HG02642 (cell line): ENCODE measurements around the gene IL12RB2.

Experiments
- ATAC-seq: cut with Tn5 transposase; IDR thresholded peaks from one replicate; pipeline ENCODE4 v1.9.1; 2021; ENCODE audit warnings: mild to moderate bottlenecking; ENCODE audit not compliant: unreplicated experiment, poor library complexity

IL12RB2 gene

DNA sequence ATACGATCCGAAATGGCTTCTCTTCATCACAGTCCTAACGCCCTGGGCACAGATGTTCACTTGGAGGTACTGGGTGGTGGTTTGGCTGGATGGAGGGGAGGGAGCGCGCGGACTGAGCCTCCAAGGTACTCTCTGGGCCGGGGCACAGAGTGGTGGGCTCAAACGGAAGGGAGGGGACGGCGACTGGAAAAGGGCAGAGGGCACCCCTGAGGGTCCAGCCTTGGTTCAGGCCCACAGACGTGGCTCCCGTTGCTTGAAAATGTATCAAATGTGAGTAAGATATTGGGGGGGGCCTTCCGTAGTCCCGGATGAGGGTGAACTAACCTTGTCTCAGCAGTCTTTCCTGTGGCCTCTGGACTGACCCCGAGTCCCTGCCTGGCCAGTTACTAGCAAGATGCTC, 463 bp downstream of the IL12RB2 start:
- ATAC-seq: no peak

DNA sequence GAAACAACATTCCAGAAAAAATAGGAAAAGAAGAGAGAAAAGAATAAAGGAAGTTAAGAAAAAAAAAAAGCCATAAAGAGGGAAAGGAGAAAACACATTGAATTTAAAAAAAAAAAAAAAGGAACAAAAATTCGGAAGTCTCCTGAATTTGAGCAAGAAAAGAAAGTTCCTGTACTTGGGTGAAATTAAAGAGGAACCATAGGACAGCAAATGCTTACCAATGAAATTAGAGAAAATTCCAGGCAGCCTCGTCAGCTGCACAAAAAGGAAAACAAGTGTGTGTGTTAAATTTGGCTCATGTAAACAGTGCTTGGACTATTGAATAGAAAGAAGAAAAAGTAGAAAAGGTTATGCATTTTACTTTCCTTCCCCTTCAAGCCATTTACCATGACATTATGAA, 4.9 kb downstream of the IL12RB2 start:
- no peak for ATAC-seq

DNA sequence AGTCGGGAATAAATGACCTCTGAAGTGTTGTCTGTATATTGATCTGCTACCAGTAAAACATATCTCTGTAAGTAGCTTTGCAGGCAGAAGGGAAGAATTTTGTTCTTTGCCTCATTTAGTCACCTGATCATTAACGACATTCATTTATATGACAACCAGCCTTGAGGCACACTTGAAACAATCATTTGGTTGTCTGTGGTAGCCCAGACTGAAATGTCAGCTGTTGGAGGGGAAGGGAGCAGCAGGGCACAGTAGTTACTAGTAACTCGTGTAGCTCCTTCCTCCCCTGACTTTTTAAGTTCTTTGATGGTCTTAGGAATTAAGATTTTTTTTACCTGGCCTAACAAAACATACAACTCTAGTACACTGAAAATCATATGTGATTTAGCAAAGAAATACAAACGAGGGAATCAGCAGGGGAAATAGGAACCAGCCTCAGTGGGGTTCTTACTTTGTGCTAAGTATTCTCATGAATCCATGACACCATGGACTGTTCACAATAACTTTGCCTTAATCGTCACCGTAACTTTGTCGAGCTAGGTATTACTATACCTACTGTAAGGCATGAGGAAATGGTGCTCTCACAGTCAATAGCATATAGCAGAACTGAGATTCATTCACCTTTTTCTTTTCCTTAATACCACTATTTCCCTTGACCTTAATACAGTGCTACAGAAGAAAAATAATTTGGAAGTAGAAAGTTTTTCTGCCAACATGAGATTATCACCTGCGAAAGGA, 6.4 kb downstream of the IL12RB2 start:
- ATAC-seq: no peak

DNA sequence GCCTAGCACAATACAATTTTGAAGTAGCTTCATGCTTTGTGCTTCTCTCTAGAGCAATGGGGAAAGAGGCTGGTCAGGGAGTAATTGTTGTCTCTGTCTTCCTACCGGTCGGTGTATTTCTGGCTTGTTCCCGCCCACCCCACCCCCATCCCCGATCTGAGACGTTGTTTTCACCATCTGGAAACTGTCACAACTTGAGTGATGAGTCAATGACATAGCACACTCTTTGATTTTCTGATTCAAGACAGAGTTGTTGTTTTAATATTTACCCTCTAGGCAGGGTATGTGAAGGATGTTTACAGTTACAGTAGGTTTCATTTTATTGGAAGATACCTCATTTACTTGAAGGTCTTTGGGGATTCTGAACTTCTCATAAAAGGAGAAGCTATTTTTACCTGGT, 7.0 kb downstream of the IL12RB2 start:
- no peak for ATAC-seq

DNA sequence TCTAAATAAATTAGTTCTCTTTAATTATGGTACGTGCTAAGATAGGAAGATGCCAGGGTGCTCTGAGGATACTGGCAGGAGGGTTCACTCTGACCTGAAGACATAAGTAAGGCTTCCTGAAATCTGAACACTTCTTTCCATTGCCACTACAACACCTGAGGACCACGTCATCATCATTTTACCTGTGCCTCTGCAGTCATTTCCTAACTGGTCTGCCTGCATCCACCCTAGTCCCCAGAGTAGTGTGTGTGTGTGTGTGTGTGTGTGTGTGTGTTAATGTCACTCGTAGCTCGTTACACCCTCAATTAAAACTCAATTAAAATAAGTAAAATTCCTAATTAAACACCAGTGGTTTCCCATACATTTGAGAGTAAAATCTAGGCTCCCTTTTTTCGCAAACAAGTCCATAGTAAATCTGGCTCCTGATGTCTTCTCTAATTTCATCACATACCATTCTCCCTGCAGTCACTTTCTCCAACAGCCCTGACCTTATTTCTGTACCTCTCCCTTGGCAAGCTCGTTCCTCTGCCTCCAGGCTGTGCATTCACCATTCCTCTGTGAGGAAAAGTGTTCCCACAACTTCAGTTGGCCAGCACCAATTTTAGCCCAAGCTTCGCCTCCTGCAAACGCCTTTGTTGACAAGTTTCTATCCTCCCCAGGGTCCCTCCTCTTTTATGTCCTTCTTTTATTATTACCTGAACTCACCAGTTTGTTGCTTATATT, 8.7 kb downstream of the IL12RB2 start:
- no peak for ATAC-seq

DNA sequence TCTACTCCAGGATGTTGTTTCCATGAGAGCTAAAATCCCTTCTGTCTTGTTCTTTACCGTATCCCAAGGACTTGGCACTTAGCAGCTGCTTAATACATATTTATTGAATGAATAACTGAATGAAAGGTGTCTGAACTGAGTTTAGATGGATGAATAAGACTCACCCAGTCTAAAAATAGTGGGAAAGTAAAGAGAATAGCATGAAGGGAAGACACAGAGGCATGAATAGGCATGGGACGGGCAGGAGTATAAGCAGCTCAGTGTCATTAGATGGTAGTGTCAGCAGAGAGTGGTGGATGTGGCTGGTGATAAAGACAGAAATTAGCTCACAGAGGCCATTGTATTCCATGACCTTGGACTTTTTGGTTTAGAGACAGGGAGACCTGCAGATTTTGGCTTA, 9.2 kb downstream of the IL12RB2 start:
- ATAC-seq: no peak

DNA sequence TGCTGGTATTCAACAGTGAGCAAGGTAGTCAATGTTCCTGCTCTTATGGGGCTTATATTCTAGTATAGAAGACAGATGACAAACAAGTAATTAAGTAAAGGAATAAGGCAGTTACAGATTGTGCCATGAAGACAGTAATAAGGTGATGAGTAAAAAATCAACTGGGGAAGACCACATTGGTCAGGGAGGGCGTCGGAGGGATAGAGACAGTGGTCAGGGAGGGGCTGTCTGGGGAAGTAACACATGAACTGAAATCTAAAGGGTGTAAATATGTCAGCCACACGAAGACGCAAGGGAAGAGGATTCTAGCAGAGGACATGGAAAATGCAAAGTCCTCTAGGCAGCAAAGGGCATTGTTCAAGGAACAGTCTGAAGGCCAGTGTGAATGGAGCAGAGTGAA, 10.1 kb downstream of the IL12RB2 start:
- ATAC-seq: no peak

DNA sequence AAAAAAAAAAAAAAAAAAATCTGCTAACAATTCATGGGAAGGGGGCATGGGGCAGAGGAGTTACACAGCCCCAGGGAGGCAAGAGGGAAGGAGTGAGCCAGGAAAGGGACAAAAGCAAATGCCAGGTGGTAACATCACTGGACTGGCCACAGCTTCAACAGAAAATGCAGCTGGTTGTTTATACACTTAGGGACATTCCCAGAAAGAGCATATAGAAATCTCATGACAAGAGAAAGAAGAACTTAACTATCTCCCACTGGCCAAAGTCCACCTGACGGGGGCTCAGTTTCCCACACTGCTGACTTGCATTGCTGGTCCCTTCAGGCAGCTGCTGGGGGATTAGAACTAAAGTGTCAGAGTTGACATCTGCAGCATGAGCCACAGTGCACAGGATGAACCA, 14.8 kb downstream of the IL12RB2 start:
- no peak for ATAC-seq

DNA sequence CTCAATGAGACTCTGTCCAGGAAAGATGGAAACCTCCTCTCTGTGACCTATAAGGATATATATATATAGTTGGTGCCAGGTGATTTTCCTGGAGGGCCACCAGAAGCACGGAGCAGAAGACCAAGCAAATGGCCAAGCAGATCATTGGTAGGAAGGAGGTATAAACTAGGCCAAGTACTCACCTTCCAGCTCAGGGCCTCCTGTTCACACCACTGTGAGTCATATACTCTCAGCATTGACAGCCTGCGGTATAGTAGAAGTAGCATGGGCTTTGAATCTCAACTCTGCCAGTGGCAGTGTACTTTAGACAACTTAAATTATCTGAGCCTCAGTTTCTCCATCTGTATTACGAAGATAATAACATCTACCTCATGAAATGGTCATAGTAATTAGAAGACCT, 15.4 kb downstream of the IL12RB2 start:
- ATAC-seq: no peak

DNA sequence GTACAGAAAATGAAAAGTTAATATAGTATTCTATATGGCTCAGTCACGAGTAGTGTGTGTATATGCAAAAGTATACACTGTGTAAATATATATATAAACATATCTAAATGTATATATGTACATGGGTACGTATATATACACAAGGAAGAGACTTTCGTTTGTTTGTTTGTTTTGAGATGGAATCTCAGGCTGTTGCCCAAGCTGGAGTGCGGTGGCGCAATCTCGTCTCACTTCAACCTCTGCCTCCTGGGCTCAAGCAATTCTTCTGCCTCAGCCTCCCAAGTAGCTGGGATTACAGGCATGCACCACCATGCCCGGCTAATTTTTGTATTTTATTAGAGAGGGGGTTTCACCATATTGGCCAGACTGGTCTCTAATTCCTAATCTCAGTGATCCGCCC, 16.4 kb downstream of the IL12RB2 start:
- no peak for ATAC-seq

DNA sequence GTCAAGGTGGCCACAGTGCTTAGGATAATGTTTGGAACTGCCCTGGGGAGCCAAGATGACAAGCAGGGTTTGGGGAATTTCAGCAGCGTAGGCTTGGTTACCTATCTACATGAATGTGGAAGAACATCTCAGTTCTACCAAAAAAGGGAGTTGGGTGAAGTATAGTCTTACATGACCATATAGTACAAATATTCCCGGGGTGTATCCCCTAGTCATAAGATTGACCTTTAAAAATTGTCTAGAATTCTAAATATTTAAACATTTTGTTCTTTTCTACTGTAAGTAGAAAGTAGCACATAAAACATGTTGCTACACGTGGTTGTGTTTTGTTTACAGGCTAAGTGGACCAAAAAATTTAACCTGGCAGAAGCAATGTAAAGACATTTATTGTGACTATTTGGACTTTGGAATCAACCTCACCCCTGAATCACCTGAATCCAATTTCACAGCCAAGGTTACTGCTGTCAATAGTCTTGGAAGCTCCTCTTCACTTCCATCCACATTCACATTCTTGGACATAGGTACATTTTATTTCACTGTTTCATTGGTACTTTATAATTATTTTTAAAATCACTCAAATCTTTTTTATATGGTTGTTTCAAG, 20.3 kb downstream of the IL12RB2 start:
- ATAC-seq: no peak

DNA sequence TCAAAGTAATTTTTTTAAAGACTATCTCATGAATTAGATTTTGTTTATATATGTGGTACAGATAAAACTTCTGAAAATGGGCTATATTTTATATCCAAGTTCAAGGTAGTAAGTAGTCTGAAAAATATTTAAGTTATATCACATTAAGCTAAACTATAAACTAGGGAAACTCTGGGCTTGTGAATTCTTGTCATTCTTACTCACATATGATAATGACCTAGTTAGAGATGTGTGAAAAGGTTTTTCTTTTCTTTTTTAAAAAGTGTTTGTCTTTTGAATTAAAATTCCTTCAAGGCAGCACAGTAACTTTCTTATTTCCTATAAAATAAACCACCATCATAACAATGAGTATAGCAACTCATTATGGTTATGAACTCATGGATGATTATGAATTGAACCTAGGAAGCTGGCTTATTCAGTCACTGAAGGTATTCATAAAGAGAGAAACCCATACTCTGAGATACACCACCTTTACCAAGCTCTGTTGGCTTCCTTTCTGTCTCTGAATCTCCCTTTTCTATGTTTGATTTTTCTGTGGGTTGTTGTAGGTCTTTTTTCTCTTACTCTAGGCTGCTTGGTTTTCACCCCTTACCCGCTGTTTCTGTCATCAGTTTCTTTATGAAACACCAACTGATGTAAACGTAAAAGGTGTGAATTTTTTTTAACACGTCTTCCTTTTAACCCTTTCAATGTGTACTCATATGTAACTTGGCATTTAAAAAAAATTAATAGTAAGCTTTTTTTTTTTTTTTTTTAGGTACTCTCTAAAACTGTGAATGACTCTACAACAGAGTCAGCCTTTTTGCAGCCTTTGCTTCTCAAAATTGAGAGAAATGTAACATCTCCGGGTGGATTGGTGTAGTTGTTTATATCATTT, 25.2 kb downstream of the IL12RB2 start:
- peak; percentile 90 for ATAC-seq

DNA sequence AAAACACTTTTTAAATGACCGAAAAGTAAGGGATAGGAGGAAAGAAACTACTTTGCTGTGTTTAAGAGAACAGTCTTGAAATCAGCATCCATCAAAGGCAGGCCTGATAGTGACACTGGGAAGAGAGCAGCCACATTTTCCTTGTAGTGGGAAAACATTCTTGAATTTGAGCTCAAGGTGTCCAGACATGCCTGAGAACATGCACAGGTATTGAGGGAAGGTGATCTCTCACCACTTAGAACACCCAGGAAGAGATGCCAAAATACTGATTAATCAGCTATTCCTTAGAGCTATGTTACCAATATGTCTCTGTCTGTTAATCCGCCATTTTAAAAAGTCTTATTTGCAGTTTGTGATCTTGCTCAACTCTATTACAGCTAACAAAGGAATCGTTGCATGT, 25.9 kb downstream of the IL12RB2 start:
- no peak for ATAC-seq

DNA sequence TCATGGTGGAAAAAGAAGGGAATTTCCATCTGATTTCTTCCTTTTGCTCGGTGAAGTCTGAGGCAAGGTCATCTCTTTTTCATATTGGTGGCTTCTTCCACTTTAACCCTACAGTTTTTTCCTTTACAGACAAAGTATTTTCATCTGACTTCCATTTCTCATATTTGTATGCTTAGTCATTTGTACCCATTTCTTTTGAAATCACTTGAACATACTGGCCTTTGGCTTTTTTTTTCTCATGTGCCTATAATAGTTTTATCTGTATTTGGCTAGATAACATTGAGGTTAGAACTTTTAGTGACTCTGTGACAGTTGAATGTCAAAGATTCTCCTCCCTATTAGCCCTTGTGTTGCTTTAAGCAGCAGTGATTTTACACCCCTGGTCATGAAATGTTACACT, 27.7 kb downstream of the IL12RB2 start:
- no peak for ATAC-seq

DNA sequence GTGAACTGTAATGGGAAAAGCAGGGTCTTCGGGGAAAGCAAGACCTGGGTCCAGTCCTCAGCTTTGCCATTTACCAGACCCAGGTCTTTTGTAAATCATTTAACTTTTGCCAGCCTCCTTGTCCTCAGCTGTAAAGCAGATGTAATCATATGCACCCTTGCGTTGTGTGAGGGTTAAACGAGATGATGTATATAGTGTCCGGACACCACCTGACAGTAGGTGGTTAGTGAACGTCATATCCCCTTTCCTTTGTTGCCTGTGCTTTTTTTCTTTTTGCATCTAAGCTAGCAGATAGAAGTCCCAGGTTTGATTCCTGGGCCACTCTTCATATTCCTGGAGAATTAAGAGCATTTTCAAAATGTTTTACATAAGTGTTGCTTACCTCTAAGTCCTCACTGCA, 28.5 kb downstream of the IL12RB2 start:
- ATAC-seq: no peak

DNA sequence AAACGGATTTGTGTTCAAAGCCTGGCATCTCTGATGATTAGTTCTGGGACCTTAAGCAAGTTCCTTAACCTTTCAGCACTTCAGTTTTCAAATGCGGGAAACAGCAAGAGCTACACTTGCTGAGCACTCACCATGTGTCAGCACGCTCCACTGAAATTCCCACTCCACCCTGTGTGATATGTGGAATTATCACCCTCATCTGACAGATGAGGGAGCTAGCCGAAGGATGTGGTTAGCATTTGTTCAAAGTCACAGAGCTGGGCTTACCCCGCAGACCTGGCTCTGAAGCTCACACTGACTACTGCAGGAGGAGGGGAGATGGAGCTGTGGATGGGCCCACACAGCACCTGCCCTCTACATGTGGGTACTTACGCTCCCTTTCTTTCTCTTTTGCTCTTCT, 29.1 kb downstream of the IL12RB2 start:
- ATAC-seq: no peak

DNA sequence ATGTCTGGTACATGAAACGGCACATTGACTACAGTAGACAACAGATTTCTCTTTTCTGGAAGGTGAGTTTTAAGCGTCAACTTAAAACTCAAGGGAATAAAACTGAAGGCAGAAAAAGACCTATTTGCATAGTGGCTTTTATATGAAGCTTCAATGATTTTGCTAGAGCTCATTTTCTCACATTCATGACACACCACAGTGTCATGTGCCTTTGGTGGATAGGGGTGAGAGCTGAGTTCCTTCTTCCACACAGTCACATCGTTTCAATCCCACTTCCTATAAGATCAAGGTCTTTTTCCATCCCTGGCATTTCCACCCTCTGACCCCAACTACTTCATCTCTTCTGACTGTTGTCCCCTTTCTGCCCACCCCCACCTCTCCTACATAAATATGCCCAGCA, 31.0 kb downstream of the IL12RB2 start:
- ATAC-seq: peak; percentile 38

DNA sequence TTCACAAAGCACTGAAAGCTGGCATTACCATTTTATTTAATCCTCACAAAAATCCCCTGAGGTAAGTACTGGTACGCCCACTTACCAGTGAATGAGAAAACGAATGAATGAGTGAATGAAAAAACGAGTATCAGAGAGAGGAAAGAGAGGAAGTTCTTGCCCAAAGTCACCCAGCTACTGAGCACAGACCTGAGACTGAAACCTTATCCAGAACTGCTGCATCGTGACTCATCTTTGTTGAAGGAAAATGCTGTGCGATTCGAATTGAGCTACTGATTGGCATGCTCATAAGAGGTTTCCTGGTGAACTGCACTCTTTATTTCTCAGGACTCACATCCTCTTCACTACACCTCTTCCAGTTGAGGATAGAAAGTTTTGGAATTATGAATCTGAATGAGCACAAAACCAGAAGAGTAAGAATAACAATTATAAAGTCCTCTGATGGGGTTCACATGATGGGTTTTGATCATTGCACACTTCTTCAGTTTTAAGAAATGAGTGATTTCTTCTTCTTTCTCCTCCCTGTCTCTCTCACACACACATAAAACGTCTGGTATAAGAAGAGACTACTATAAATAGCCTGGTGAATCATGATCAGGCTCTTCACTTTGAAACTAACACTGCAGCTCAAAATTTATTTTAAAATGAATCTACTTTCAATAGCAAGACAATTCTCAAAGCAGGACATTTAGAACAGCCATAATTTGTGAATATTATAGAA, 32.1 kb downstream of the IL12RB2 start:
- peak; percentile 43 for ATAC-seq

DNA sequence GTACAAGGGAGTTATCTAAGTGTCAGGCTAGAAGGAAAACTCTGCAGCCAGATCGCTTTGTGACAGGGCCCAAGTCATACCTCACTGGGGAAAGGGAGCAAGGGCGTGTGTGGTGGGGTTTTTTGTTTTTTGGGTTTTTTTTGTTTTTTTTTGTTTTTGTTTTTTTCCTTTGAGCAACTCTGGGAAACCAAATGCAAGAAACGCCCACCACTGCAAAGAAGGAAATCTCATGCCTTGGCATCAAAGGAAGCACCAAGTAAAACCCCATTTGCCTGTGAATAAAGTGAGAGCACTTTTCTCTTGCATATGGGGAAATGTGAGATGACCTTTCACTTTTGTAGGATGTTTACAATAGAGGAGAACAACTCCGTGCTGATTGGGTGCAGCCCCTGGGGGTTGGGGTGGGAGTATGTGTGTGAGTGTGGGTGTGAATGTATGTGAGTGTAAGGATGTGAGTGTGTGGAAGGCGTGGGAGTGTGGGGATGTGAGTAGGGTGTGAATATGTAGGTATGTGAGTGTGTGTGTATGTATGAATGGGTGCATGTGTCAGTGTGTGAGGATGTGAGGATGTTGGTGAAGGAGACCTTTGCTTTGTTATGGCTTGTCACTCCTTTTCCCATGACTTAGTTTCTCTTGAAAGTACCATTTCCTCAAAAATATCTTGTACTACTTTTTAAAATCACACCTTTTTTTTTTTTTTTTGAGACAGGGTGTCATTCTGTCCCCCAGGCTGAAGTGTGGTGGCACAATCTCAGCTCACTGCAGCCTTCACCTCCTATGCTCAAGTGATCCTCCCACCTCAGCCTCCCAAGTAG, 34.6 kb downstream of the IL12RB2 start:
- no peak for ATAC-seq
